ENCODE data around the gene USP3.
"Not testable (repeated sequence)": the region's sequence is repeated elsewhere in the genome, so short reads cannot be mapped to it uniquely, and the experiment has no call there.

DNA sequence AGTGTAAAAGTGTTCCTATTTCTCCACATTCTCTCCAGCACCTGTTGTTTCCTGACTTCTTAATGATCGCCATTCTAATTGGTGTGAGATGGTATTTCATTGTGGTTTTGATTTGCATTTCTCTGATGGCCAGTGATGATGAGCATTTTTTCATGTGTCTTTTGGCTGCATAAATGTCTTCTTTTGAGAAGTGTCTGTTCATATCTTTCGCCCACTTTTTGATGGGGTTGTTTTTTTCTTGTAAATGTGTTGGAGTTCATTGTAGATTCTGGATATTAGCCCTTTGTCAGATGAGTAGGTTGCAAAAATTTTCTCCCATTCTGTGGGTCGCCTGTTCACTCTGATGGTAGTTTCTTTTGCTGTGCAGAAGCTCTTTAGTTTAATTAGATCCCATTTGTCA is 113.2 kb downstream of the USP3 start:
- TF ChIP-seq, protein P1, sequence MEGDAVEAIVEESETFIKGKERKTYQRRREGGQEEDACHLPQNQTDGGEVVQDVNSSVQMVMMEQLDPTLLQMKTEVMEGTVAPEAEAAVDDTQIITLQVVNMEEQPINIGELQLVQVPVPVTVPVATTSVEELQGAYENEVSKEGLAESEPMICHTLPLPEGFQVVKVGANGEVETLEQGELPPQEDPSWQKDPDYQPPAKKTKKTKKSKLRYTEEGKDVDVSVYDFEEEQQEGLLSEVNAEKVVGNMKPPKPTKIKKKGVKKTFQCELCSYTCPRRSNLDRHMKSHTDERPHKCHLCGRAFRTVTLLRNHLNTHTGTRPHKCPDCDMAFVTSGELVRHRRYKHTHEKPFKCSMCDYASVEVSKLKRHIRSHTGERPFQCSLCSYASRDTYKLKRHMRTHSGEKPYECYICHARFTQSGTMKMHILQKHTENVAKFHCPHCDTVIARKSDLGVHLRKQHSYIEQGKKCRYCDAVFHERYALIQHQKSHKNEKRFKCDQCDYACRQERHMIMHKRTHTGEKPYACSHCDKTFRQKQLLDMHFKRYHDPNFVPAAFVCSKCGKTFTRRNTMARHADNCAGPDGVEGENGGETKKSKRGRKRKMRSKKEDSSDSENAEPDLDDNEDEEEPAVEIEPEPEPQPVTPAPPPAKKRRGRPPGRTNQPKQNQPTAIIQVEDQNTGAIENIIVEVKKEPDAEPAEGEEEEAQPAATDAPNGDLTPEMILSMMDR (IDR thresholded peaks at IDR 0.05 in 4 of 5, conservative IDR thresholded peaks at IDR 0.05 in 1 of 5) = not testable (repeated sequence)
- TF ChIP-seq POLR2A (IDR thresholded peaks at IDR 0.05) = not testable (repeated sequence)

Measured in gastrocnemius medialis (tissue), 4 donors.